ENCODE data around the gene EFNA2. TPM values are rescaled to one million over a fixed set of nuclear protein-coding genes. Genes with fewer than 3 reads are reported as not detected.

The EFNA2 gene
- polyA plus RNA-seq, 1 donor from 2014 or later = 10.3 TPM

DNA sequence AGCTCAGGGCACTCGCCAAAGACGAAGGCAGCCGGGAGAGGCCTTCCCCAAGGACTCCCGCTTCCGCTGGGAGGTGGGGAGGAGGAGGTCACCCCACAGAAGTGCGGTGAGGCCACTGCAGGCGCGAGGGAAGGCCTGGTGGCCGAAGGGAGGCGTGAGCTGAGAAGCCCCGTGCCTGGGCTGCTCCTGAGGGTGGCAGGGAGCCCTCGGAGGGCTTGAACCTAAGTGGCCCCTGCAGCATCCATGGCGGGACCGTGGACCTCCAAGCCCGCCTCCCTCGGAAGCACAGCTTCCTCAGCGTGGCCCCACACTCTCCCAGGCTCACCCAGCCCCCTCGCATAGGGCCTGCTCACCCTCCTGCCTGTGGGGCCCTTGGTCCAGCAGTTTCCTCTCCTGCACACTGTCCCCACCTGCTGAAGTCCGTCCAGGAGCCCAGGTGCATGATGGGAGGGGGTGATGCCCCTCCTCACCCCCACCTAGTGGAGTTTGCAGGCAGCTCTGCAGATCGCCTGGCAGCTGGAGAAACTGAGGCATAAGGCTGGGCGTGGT is 25.9 kb downstream of the EFNA2 start:
- Histone ChIP-seq H3K4me2 (ENCODE audit: low read length) (no peak overlapping the region), H3K36me3 (ENCODE audit: insufficient read depth, low read length) (no peaks in the 10 kb centered on the region), H3K9me2 (ENCODE audit: insufficient read depth, low read length) (no peaks in the 10 kb centered on the region), H3K27me3 (ENCODE audit: insufficient read depth, low read depth, low read length) (no peaks in the 10 kb centered on the region), H3K9me3 (ENCODE audit: low read length) (no peaks in the 10 kb centered on the region), H3F3A (ENCODE audit: insufficient read depth, low read length, poor library complexity, severe bottlenecking) (no peaks in the 10 kb centered on the region), H3K4me3 (ENCODE audit: low read length) (no peak overlapping the region), H4K20me1 (ENCODE audit: insufficient read depth) (no peaks in the 10 kb centered on the region), H3K27ac (ENCODE audit: low read length) (no peak overlapping the region), H3K79me2 (replicated peaks; ENCODE audit: insufficient read depth, low read length) (no peaks in the 10 kb centered on the region), H3K9ac (ENCODE audit: low read length) (no peak overlapping the region), H2AFZ (ENCODE audit: low read depth, low read length) (no peak overlapping the region)
- TF ChIP-seq, protein P1, sequence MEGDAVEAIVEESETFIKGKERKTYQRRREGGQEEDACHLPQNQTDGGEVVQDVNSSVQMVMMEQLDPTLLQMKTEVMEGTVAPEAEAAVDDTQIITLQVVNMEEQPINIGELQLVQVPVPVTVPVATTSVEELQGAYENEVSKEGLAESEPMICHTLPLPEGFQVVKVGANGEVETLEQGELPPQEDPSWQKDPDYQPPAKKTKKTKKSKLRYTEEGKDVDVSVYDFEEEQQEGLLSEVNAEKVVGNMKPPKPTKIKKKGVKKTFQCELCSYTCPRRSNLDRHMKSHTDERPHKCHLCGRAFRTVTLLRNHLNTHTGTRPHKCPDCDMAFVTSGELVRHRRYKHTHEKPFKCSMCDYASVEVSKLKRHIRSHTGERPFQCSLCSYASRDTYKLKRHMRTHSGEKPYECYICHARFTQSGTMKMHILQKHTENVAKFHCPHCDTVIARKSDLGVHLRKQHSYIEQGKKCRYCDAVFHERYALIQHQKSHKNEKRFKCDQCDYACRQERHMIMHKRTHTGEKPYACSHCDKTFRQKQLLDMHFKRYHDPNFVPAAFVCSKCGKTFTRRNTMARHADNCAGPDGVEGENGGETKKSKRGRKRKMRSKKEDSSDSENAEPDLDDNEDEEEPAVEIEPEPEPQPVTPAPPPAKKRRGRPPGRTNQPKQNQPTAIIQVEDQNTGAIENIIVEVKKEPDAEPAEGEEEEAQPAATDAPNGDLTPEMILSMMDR (IDR thresholded peaks at IDR 0.05; ENCODE audit: poor library complexity, severe bottlenecking) = no peak
- TF ChIP-seq RAD21 (conservative IDR thresholded peaks at IDR 0.05) (no peak), TAF1 (IDR thresholded peaks at IDR 0.05; ENCODE audit: low read depth) (no peak), EP300 (conservative IDR thresholded peaks at IDR 0.05; ENCODE audit: poor library complexity, severe bottlenecking) (no peak), EZH2 (IDR thresholded peaks at IDR 0.05; ENCODE audit: borderline replicate concordance, insufficient read depth, low read length, poor library complexity, severe bottlenecking) (no peak), SMC3 (conservative IDR thresholded peaks at IDR 0.05; ENCODE audit: poor library complexity) (no peak)
- TF ChIP-seq, protein P2, sequence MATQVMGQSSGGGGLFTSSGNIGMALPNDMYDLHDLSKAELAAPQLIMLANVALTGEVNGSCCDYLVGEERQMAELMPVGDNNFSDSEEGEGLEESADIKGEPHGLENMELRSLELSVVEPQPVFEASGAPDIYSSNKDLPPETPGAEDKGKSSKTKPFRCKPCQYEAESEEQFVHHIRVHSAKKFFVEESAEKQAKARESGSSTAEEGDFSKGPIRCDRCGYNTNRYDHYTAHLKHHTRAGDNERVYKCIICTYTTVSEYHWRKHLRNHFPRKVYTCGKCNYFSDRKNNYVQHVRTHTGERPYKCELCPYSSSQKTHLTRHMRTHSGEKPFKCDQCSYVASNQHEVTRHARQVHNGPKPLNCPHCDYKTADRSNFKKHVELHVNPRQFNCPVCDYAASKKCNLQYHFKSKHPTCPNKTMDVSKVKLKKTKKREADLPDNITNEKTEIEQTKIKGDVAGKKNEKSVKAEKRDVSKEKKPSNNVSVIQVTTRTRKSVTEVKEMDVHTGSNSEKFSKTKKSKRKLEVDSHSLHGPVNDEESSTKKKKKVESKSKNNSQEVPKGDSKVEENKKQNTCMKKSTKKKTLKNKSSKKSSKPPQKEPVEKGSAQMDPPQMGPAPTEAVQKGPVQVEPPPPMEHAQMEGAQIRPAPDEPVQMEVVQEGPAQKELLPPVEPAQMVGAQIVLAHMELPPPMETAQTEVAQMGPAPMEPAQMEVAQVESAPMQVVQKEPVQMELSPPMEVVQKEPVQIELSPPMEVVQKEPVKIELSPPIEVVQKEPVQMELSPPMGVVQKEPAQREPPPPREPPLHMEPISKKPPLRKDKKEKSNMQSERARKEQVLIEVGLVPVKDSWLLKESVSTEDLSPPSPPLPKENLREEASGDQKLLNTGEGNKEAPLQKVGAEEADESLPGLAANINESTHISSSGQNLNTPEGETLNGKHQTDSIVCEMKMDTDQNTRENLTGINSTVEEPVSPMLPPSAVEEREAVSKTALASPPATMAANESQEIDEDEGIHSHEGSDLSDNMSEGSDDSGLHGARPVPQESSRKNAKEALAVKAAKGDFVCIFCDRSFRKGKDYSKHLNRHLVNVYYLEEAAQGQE (IDR thresholded peaks at IDR 0.05; ENCODE audit: borderline replicate concordance) = no peak

DNA sequence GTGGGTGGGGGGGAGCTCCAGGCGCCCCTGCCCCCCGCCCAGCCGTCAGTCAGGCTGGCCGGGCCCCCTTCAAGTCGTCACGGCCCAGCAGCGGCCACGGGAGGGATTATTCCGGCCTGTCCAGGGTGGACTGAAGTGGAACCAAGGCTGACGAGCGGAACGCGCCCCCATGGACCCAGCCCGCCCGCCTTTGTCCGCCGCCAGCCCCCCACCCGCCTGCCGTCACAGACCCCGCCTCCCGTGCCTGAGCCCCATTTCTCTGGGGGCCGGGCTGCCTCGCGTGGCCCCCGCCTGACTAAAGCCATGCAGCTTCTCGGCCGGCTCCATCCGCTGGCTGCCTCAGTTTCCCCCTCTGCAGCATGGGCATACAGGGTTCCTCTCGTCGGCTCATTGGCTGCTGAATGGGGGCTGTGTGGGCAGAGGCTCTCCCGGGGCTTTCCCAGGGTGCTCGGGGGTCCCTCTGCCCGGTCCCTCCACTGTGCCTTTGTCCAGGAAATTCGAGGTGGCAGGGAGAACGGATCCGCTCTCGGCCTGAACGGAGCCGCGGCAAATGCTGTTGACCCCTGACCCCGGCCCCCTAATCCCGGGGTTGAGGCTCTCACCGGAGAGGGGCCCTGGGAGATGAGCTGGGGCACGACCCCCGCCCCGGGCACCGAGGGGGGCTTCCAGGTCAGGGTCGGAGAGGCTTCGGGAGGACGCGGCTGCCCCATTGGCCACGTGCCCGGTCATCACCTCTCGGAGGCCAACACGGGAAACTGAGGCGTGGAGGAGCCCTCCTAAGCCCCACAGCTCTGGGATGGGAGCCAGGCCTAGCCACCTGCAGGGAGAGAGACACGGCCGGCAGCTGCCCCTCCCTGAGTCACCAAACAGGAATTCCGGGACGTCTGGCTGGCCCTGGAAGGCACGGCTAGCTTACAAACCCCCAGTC is 27.4 kb downstream of the EFNA2 start:
- Histone ChIP-seq H3K9me3 (ENCODE audit: low read length) (no peaks in the 10 kb centered on the region), H2AFZ (ENCODE audit: low read depth, low read length) (no peak overlapping the region), H3K4me3 (ENCODE audit: low read length) (no peak overlapping the region), H3K27ac (ENCODE audit: low read length) (no peak overlapping the region), H3F3A (ENCODE audit: insufficient read depth, low read length, poor library complexity, severe bottlenecking) (no peaks in the 10 kb centered on the region), H3K9ac (ENCODE audit: low read length) (no peak overlapping the region), H3K9me2 (ENCODE audit: insufficient read depth, low read length) (no peaks in the 10 kb centered on the region), H3K27me3 (ENCODE audit: insufficient read depth, low read depth, low read length) (no peaks in the 10 kb centered on the region), H3K36me3 (ENCODE audit: insufficient read depth, low read length) (no peaks in the 10 kb centered on the region), H4K20me1 (ENCODE audit: insufficient read depth) (no peaks in the 10 kb centered on the region), H3K79me2 (replicated peaks; ENCODE audit: insufficient read depth, low read length) (no peaks in the 10 kb centered on the region), H3K4me2 (ENCODE audit: low read length) (no peak overlapping the region)
- TF ChIP-seq EZH2 (IDR thresholded peaks at IDR 0.05; ENCODE audit: borderline replicate concordance, insufficient read depth, low read length, poor library complexity, severe bottlenecking) (no peak), MXI1 (conservative IDR thresholded peaks at IDR 0.05; ENCODE audit: poor library complexity, severe bottlenecking) (no peak), RAD21 (conservative IDR thresholded peaks at IDR 0.05) (no peak), POLR2AphosphoS5 (IDR thresholded peaks at IDR 0.05) (no peak), SMC3 (conservative IDR thresholded peaks at IDR 0.05; ENCODE audit: poor library complexity) (no peak), EP300 (conservative IDR thresholded peaks at IDR 0.05; ENCODE audit: poor library complexity, severe bottlenecking) (no peak), TAF1 (IDR thresholded peaks at IDR 0.05; ENCODE audit: low read depth) (no peak)
- TF ChIP-seq, protein P1 (IDR thresholded peaks at IDR 0.05; ENCODE audit: poor library complexity, severe bottlenecking) = no peak
- TF ChIP-seq, protein P2 (IDR thresholded peaks at IDR 0.05; ENCODE audit: borderline replicate concordance) = no peak
